GM18508 (cell line): ENCODE data around the gene ADAM22.

Source experiments
- ATAC-seq: cut with Tn5 transposase; IDR thresholded peaks from one replicate; pipeline ENCODE4 v1.9.1; 2021; ENCODE audit warnings: moderate number of reproducible peaks; ENCODE audit not compliant: insufficient read depth, unreplicated experiment

The ADAM22 gene

GRCh38 chr7:88244258-88244657 lies 310.2 kb downstream of the ADAM22 start:
- ATAC-seq: no peak
